Stimulated activated CD4-positive, alpha-beta T cell treated with anti-CD3 and anti-CD28 coated beads, Interleukin-4, amount 100 ng/mL, for 1 hour (primary cell): ENCODE data around the gene HDGFL3.
"Not testable (repeated sequence)": the region's sequence is repeated elsewhere in the genome, so short reads cannot be mapped to it uniquely, and the experiment has no call there.

Experiments
- DNase-seq: peaks from one replicate; pipeline ENCODE4 v3.0.0-alpha.2; 2020

The HDGFL3 gene

GRCh38 chr15:83207660-83208366 lies at the start of gene HDGFL3:
TSS of gene HDGFL3 (minus strand) at chr15:83207823. CDS start at chr15:83207414, 409 bp downstream.
- peak; percentile 19 for DNase-seq

DNA sequence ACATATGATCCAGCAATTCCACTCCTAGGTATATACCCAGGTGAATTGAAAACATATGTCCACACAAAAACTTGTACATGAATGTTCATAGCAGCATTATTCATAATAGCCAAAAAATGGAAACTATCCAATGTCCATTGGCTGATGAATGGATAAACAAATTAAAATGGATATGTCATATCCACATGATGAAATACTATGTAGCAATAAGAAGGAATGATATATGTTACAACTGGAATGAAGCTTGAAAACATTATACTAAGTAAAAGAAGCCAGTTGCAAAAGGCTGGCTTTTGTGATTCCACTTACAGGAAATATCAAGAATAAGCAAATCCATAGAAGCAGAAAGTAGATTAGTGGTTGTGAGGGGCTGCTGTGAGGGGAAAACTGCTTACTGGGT lies 43.2 kb upstream of the HDGFL3 start:
- no peak for DNase-seq

GRCh38 chr15:83249030-83249343 lies 41.4 kb upstream of the HDGFL3 start:
- DNase-seq = no peak

- no peak for DNase-seq
Measured at GRCh38 chr15:83248151-83249029, 40.8 kb upstream of the HDGFL3 start.

- no peak for DNase-seq
Measured at GRCh38 chr15:83243634-83244033, 36.0 kb upstream of the HDGFL3 start.

- no peak for DNase-seq
Measured at GRCh38 chr15:83230242-83230641, 22.6 kb upstream of the HDGFL3 start.

DNA sequence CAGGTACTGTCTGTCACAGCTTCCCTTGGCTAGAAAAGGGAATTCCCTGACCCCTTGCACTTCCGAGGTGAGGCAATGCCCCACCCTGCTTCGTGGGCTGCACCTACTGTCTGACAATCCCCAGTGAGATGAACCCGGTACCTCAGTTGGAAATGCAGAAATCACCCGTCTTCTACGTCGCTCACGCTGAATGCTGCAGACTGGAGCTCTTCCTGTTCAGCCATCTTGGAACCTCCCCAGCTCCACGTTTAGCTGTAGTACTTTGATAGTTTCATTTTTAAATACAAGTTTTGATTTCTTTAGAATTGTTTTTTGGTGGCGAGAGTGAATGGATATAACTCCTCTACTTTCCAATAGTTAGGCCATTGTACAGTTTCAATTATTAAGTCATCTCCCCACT lies 17.8 kb upstream of the HDGFL3 start:
- DNase-seq = no peak

- not testable (repeated sequence) for DNase-seq
Measured at GRCh38 chr15:83221781-83222180, 14.2 kb upstream of the HDGFL3 start.

DNA sequence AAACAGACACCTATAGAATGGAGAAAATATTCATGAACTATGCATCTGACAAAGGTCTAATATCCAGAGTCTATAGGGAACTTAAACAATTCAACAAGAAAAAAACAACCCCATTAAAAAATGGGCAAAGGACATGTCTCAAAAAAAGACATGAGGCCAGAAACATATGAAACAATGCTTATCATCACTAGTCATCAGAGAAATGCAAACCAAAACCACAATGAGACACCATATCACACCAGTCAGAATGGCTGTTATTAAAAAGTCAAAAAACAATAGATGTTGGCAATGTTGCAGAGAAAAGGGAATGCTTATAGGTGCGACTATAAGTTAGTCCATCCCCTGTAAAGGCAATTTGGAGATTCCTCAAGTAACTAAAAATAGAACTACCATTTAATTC lies 11.4 kb upstream of the HDGFL3 start:
- no peak for DNase-seq

DNA sequence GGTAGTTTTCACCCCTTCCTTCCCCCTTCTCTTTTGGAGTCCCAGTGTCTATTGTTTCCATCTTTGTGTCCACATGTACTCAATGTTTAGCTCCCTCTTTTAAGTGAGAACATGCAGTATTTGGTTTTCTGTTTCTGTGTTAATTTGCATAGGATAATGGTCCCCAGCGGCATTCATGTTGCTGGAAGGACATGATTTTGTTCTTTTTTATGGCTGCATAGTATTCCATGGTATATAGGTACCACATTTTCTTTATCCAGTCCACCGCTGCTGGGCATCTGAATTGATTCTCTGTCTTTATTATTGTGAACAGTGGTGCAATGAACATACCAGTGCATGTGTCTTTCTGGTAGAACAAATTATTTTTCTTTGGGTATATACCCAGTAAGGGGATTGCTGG lies 7.7 kb upstream of the HDGFL3 start:
- no peak for DNase-seq

DNA sequence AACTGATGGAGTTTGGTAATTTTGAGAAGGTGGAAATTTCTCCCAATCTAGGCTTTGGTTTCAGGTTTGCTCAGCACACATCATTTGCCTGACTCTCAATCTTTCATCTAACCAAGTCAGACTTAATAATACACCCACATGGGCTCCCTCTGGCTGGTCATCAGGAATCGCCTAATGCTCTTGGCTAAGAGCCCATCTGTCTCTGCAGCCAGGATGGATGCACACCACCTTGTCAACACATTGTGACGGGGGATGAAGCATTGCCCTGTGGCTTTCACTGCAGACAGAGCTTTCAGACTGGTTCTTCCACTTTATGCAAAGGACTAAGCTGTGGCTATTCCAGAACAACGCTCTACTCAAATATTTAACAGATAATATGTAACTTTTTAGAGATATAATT lies 3.0 kb upstream of the HDGFL3 start:
- DNase-seq = no peak

- DNase-seq = no peak
Measured at GRCh38 chr15:83209333-83209732, 1.7 kb upstream of the HDGFL3 start.

DNA sequence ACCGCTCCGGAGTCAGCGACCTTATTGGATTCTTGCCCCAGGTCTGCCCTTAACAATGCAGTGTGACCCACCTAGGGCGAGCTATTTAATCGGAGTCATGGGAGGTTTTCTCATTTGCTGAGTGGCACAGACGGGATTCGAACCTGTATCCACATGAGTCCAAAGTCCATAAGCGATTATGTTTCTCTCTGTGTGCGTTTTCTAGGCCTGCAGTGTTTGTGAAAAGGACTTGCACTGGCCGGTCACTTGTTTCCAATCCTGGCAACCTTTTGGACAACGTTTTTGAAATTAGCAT lies 691 bp upstream of the HDGFL3 start:
- no peak for DNase-seq

GRCh38 chr15:83207009-83207659 lies 489 bp downstream of the HDGFL3 start:
- peak; percentile 7 for DNase-seq

DNA sequence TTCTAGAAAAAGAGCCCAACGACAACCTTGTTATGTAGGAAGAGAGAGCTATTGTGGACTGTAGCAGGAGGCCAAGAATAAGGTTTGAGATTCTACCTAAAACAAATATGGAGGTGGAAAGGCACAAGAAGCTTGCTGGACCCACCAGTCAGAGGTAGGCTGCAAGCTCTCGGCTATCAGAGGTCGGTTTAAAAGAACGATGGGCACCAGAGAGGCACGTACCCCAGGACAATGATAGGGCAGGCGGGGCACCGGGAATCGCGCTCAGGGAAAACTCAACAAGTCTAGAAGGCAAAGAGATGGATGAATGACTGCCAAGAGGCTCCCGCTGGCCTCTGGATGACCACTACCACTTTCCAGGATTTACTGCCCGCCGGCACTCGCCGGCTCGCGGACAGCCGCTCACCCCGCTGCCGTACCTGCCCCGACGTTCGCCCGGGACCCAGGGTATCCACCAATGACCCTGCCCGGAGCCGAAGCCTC lies 1.1 kb downstream of the HDGFL3 start:
- DNase-seq = no peak

GRCh38 chr15:83205725-83206324 lies 1.8 kb downstream of the HDGFL3 start:
- DNase-seq = no peak

DNA sequence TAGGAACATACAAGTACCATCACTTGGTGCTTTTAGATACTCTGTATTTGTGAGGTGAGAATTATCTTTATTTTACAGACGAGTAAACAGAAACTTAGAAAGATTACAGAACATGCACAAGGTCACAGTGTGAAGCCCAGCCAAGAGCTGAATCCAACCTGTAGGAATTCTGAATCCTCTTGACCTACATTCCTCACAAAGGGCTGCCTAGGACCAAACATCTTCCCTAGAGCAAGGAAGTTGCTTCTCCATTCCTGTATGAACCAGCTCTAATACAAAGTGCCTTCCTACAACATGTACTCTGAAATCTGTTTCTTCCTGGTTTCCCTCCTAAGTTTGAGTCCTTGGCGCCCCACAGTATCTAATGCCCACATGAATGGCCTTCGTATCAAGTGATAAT lies 2.9 kb downstream of the HDGFL3 start:
- DNase-seq = no peak

DNA sequence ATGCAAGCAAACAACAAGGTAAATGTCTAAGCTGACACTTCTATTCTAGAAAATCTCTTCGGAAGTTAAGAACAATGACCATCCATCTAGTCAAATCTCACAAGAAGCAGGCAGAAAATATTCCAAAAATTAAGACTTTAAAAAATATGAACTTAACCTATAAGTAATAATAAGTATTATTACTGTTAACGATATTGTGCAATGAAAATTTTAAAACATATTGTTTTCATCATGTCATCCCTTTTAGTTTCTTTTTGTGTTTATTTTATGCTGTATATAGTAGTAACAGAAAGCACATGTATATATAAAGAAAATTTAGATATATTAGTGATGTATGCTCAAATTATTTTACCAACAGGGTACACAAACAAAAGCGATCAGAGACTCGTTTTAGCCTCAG lies 4.1 kb downstream of the HDGFL3 start:
- DNase-seq = no peak

DNA sequence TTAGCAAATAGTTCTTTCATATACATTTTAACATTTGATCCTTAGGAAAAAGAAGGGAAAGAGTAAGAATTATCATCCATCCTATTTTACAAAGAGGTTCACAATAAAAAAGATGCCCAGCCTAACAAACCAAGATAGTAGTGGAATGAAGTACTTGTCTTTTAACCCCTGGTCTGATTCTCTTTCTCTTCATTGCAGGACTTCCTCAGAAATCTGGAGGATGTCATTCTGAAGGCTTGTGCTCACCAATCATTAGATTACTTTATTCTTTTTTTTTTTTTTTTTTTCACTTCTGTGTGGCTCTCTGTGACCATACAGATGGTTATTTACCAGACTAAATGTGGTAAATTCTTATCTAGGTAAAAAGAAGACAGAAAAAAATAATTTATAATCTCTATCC lies 7.0 kb downstream of the HDGFL3 start:
- DNase-seq = no peak

GRCh38 chr15:83200162-83200561 lies 7.5 kb downstream of the HDGFL3 start:
- DNase-seq = no peak

DNA sequence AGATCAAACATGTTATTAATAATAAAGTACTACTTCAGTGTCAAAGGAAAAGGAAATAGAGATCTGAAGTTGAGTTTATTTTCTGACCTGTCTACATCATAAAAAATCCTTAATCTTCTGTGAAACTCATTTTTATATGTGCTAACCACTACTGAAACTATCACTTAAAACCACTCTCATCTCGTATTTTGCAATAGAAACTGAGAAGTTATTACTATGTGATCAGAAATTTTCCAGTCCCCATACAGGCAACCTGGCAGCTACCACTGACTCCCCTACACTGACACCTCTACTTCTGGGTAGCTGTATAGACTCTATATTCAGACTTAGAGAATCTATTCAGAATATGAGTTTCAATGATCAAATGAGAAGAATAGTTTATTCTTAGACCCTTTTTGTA lies 8.3 kb downstream of the HDGFL3 start:
- no peak for DNase-seq

DNA sequence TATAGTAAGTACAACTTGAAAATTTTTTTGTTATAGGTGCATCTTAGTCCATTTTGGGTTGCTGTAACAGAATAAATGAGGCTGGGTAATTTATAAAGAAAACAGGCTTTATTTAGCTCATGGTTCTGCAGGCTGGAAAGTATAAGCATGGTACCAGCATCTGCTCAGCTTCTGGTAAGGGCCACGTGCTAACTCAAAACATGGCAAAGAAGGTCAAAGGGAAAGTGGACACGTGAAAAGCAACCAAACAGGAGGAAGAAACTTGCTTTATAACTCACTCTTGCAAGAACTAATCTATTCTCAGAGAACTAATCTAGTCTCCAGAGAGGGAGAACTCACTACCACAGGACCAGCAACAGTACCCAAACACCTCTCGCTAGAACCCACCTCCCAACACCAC lies 9.1 kb downstream of the HDGFL3 start:
- no peak for DNase-seq

GRCh38 chr15:83194528-83194927 lies 13.1 kb downstream of the HDGFL3 start:
- DNase-seq = no peak

DNA sequence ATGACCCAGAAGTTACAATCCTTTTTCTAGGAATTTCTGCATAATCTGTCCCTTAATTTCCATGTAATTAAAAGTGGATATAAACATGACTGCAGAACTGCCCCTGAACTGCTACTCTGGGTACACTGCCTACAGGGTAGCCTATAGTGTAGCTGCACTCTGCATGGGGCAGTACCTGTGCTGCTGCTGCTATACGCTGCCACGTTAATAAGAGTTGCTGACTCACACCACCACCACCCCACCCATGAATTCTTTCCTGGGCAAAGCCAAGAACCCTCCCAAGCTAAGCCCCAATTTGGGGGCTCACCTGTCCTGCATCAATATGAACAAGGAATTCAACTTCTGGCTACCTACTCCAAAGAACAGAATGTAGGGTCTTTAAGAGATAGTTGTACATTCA lies 13.9 kb downstream of the HDGFL3 start:
- no peak for DNase-seq
